GM18505 (cell line): Measurements from ENCODE around the gene PRSS56.
"Not testable (repeated sequence)": the region's sequence is repeated elsewhere in the genome, so short reads cannot be mapped to it uniquely, and the experiment has no call there.

Experiments used
- ATAC-seq: cut with Tn5 transposase; IDR thresholded peaks from one replicate; pipeline ENCODE4 v1.9.1; 2021; ENCODE audit not compliant: unreplicated experiment
- POLR2A ChIP-seq: IDR thresholded peaks from 4 replicates; pipeline ENCODE4 v1.6.1; 2011; ENCODE audit warnings: borderline replicate concordance; ENCODE audit not compliant: insufficient read depth, insufficient read length; ENCODE audit errors: extremely low read depth

Gene PRSS56

GRCh38 chr2:232562515-232563151, 42.4 kb downstream of the PRSS56 start:
- TF ChIP-seq POLR2A: no peak
- no peak for ATAC-seq

GRCh38 chr2:232563580-232563979, 43.4 kb downstream of the PRSS56 start:
- no peak for TF ChIP-seq POLR2A
- ATAC-seq: no peak

- no peak for TF ChIP-seq POLR2A
- ATAC-seq: no peak
Observed at GRCh38 chr2:232567721-232568120, 47.5 kb downstream of the PRSS56 start.

- no peak for TF ChIP-seq POLR2A
- ATAC-seq: no peak
Observed at GRCh38 chr2:232568161-232568560, 48.0 kb downstream of the PRSS56 start.

- no peak for TF ChIP-seq POLR2A
- no peak for ATAC-seq
Observed at GRCh38 chr2:232569541-232569940, 49.4 kb downstream of the PRSS56 start.

- not testable (repeated sequence) for ATAC-seq
Observed at GRCh38 chr2:232570481-232570880, 50.3 kb downstream of the PRSS56 start.

- no peak for TF ChIP-seq POLR2A
- ATAC-seq: no peak
Observed at GRCh38 chr2:232571026-232571474, 50.9 kb downstream of the PRSS56 start.

GRCh38 chr2:232573042-232573441, 52.9 kb downstream of the PRSS56 start:
- TF ChIP-seq POLR2A: no peak
- no peak for ATAC-seq

- no peak for TF ChIP-seq POLR2A
- ATAC-seq: no peak
Observed at GRCh38 chr2:232573771-232574435, 53.7 kb downstream of the PRSS56 start.

- TF ChIP-seq POLR2A: no peak
- no peak for ATAC-seq
Observed at GRCh38 chr2:232574674-232575403, 54.7 kb downstream of the PRSS56 start.
